ENCODE data around the gene SLIT1. TPM values are rescaled to one million over a fixed set of nuclear protein-coding genes. Genes with fewer than 3 reads are reported as not detected.

Gene SLIT1
- total RNA-seq, 2 donors from 2014 or later = 0.14 to 0.35 TPM

DNA sequence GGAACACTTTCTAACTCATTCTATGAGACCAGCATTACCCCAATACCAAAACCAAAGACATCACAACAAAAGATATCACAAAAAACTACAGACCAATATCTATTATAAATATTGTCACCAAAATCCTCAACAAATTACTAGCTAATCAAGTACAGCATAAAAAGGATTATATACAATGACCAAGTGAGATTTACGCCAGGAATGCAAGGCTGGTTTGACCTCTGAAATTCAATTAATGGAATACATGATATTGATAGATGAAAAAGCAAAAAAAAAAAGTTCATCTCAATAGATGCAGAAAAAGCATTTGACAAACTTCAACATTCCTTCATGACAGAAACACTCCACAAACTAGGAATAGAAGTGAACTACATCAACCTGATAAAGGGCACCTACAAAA is 178.3 kb downstream of the SLIT1 start:
- no peaks in the 10 kb centered on the region for H3K4me1 ChIP-seq (ENCODE audit: control insufficient read depth in 1 of 2, low read depth in 2 of 2)
- H3K27ac ChIP-seq = no peak overlapping the region
- no peak overlapping the region for H3K4me3 ChIP-seq
- TF ChIP-seq, protein P1, sequence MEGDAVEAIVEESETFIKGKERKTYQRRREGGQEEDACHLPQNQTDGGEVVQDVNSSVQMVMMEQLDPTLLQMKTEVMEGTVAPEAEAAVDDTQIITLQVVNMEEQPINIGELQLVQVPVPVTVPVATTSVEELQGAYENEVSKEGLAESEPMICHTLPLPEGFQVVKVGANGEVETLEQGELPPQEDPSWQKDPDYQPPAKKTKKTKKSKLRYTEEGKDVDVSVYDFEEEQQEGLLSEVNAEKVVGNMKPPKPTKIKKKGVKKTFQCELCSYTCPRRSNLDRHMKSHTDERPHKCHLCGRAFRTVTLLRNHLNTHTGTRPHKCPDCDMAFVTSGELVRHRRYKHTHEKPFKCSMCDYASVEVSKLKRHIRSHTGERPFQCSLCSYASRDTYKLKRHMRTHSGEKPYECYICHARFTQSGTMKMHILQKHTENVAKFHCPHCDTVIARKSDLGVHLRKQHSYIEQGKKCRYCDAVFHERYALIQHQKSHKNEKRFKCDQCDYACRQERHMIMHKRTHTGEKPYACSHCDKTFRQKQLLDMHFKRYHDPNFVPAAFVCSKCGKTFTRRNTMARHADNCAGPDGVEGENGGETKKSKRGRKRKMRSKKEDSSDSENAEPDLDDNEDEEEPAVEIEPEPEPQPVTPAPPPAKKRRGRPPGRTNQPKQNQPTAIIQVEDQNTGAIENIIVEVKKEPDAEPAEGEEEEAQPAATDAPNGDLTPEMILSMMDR (IDR thresholded peaks at IDR 0.05) = no peak
- H3K9me3 ChIP-seq = peaks cover 5% of the 10 kb centered on the region
- DNase-seq (ENCODE audit: low spot score) = no peak
- H3K27me3 ChIP-seq (replicated peaks; ENCODE audit: insufficient read depth) = no peaks in the 10 kb centered on the region
- ATAC-seq (ENCODE audit: insufficient number of reproducible peaks, low FRiP score, low read depth) = no peak
- no peaks in the 10 kb centered on the region for H3K36me3 ChIP-seq

DNA sequence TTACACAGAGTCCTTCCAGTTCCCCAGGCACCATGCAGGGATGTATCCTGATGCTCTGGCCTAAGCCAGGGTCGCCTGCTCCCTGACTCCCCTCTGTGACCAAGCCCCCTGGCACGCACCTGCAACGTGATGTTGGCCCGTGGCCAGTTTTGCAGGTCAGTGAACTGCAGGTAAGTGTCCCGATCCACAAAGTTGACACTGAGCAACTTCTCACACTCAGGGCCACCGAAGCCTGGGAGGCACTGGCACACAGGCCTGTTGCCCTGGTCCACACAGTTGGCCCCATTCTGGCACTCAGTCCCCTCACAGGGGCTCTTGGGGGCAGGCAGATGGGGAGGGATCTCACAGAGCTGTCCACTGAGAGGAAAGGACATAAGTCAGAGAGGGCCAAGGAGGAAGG is 179.4 kb downstream of the SLIT1 start:
- H3K9me3 ChIP-seq = peaks cover 5% of the 10 kb centered on the region
- H3K27me3 ChIP-seq (replicated peaks; ENCODE audit: insufficient read depth) = no peaks in the 10 kb centered on the region
- H3K36me3 ChIP-seq = no peaks in the 10 kb centered on the region
- H3K4me3 ChIP-seq = no peak overlapping the region
- TF ChIP-seq, protein P1 (IDR thresholded peaks at IDR 0.05) = no peak
- no peaks in the 10 kb centered on the region for H3K4me1 ChIP-seq (ENCODE audit: control insufficient read depth in 1 of 2, low read depth in 2 of 2)
- DNase-seq (ENCODE audit: low spot score) (no peak), ATAC-seq (ENCODE audit: insufficient number of reproducible peaks, low FRiP score, low read depth) (no peak)
- no peak overlapping the region for H3K27ac ChIP-seq

DNA sequence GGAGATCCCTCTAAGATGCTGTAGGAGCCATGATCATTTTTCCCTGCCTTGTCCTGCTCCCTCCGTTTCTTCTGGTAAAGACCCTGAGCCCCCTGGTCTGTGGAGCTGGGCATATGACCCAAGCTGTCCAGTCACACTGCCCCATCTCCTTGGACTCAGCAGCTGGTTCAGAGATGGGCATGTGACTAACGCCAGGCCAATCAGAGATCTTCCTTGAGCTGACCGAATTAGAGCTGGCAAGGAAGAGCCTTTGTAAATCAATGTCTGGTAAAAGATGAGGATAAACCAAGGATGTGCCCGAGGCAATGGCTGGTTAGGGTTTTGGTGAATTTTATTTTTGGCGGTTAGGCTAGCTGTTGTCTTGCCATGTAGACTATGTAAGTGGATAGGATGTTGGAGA is 180.4 kb downstream of the SLIT1 start:
- TF ChIP-seq, protein P1 (IDR thresholded peaks at IDR 0.05) = no peak
- H3K4me1 ChIP-seq (ENCODE audit: control insufficient read depth in 1 of 2, low read depth in 2 of 2) = no peaks in the 10 kb centered on the region
- no peak overlapping the region for H3K4me3 ChIP-seq
- H3K27me3 ChIP-seq (replicated peaks; ENCODE audit: insufficient read depth) = no peaks in the 10 kb centered on the region
- H3K36me3 ChIP-seq = no peaks in the 10 kb centered on the region
- H3K27ac ChIP-seq = no peak overlapping the region
- DNase-seq (ENCODE audit: low spot score) (no peak), ATAC-seq (ENCODE audit: insufficient number of reproducible peaks, low FRiP score, low read depth) (no peak)
- peaks cover 5% of the 10 kb centered on the region for H3K9me3 ChIP-seq

DNA sequence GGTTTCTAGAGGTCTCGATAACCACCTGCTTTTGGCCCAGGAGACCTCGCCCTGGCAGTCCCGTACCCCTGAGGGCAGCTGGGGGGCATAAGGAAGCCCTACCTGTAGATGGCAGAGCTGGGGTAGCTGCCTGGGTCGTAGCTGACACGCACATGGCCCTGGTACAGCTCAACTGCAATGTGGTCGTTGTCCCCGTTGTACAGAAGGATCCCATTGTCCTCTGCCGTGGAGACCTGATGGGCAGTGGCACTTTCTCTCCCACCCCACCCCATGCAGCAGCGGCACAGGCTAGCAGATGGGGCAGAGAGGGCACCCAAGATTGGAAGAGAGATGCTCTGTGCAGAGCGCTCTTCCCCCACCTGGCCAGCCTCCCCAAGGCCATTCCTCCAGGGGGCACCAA is 181.2 kb downstream of the SLIT1 start:
- Histone ChIP-seq H3K4me3 (no peak overlapping the region), H3K27ac (no peak overlapping the region), H3K4me1 (ENCODE audit: control insufficient read depth in 1 of 2, low read depth in 2 of 2) (no peaks in the 10 kb centered on the region), H3K36me3 (no peaks in the 10 kb centered on the region), H3K9me3 (peaks cover 5% of the 10 kb centered on the region), H3K27me3 (replicated peaks; ENCODE audit: insufficient read depth) (no peaks in the 10 kb centered on the region)
- no peak for ATAC-seq (ENCODE audit: insufficient number of reproducible peaks, low FRiP score, low read depth)
- TF ChIP-seq, protein P1 (IDR thresholded peaks at IDR 0.05) = no peak
- DNase-seq (ENCODE audit: low spot score) = no peak

DNA sequence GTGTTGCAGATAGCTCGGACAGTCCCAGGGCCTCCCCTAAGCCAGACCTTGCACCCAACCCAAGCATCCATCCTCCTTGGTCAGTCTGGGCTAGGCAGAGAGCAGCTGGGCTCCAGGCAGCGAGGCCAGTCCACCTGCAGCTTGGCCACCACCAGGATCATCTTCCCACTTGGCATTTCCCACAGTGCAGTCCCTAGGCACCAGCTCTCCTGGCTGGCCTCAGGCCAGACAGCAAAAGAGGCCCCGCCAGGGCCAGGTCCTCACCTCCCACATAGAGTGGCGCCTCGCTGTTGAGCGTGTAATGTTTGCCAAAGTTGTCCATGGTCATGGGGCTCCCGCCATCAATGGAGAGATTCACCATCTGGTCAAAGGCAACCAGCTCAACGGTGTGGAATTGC is 182.0 kb downstream of the SLIT1 start:
- no peak overlapping the region for H3K27ac ChIP-seq
- H3K9me3 ChIP-seq = peaks cover 5% of the 10 kb centered on the region
- H3K4me1 ChIP-seq (ENCODE audit: control insufficient read depth in 1 of 2, low read depth in 2 of 2) = peaks cover 0 to 2% of the 10 kb centered on the region in 2 donors
- TF ChIP-seq, protein P1 (IDR thresholded peaks at IDR 0.05) = no peak
- no peaks in the 10 kb centered on the region for H3K36me3 ChIP-seq
- no peaks in the 10 kb centered on the region for H3K27me3 ChIP-seq (replicated peaks; ENCODE audit: insufficient read depth)
- no peak for ATAC-seq (ENCODE audit: insufficient number of reproducible peaks, low FRiP score, low read depth)
- no peak overlapping the region for H3K4me3 ChIP-seq
- no peak for DNase-seq (ENCODE audit: low spot score)
